ENCODE measurements around the gene RIMOC1. TPM values are rescaled to one million over a fixed set of nuclear protein-coding genes. Genes with fewer than 3 reads are reported as not detected.

Gene RIMOC1
- polyA plus RNA-seq, 1 donor, result 19.6 TPM

DNA sequence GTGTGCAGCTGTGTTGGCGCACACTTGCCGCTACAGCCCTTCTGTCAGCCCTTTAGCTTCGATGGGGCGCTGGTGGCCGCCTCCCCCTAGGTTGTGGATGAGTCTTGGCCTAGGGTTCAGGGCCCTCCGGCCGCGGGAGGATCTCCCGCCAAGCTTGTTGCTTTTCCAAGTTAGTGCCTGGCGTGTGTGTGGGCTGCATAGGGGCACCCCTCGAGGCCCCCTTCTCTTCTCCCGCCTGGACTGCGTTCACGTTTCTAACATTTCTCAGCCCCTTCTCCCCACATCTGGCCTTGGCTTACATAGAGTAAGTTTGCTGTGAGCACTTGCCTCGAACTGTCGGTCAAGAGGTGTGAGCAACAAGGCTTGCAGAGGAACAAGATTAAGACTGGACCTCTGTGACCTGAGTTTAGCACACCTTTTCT is 33.5 kb upstream of the RIMOC1 start:
- Histone ChIP-seq H3K36me3 (ENCODE audit: control insufficient read depth, insufficient read depth, low read length) (no peaks in the 10 kb centered on the region), H3K9me3 (ENCODE audit: control insufficient read depth, low read depth, low read length) (peaks cover 3% of the 10 kb centered on the region), H3K27ac (ENCODE audit: low read length) (peak overlapping the region; percentile 77), H3K4me3 (ENCODE audit: low read length) (peak overlapping the region; percentile 92), H3K27me3 (ENCODE audit: control insufficient read depth, insufficient read depth, low read length) (no peaks in the 10 kb centered on the region), H3K4me1 (ENCODE audit: control insufficient read depth, insufficient read depth, low read length) (peaks cover 7% of the 10 kb centered on the region)
- DNase-seq, result no peak
- WGBS (ENCODE audit: insufficient coverage, low lambda C conversion rate), result no CpG with 5 or more reads among the region's 16 CpGs

- peaks cover 7% of the 10 kb centered on the region for H3K4me1 ChIP-seq (ENCODE audit: control insufficient read depth, insufficient read depth, low read length)
- no peak overlapping the region for H3K4me3 ChIP-seq (ENCODE audit: low read length)
- H3K27me3 ChIP-seq (ENCODE audit: control insufficient read depth, insufficient read depth, low read length), result no peaks in the 10 kb centered on the region
- no peaks in the 10 kb centered on the region for H3K36me3 ChIP-seq (ENCODE audit: control insufficient read depth, insufficient read depth, low read length)
- peaks cover 3% of the 10 kb centered on the region for H3K9me3 ChIP-seq (ENCODE audit: control insufficient read depth, low read depth, low read length)
- DNase-seq, result no peak
- WGBS (ENCODE audit: insufficient coverage, low lambda C conversion rate), result 100% methylated on average over 1 of the region's 2 CpGs
- H3K27ac ChIP-seq (ENCODE audit: low read length), result no peak overlapping the region
Measured at GRCh38 chr5:41871852-41872251, 32.3 kb upstream of the RIMOC1 start.

DNA sequence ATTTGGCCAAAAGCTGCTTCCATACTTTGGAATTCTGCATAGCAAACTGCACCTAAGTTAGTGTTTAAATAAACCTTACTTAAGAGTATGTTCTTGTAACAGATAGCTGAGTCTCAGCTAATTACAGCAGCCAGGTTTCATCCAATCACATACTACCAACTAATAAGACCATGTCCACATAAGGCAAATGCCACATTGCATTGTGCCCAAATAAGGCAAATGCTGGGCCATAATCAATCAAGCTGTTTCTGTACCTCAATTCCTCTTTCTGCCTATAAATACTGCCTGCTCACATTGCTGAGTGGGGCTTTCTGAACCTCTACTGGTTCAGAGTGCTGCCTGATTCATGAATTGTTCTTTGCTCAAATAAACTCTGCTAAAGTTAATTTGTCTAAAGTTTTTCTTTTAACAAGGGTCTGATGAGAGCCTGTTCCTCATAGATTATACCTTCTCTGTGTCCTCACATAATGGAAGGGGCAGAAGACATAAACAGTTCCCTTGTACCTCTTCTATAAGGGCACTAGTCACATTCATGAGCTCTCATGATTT is 29.6 kb upstream of the RIMOC1 start:
- no peak overlapping the region for H3K4me3 ChIP-seq (ENCODE audit: low read length)
- no peak overlapping the region for H3K27ac ChIP-seq (ENCODE audit: low read length)
- H3K36me3 ChIP-seq (ENCODE audit: control insufficient read depth, insufficient read depth, low read length), result no peaks in the 10 kb centered on the region
- peaks cover 3% of the 10 kb centered on the region for H3K9me3 ChIP-seq (ENCODE audit: control insufficient read depth, low read depth, low read length)
- no peak for DNase-seq
- H3K27me3 ChIP-seq (ENCODE audit: control insufficient read depth, insufficient read depth, low read length), result no peaks in the 10 kb centered on the region
- peaks cover 7% of the 10 kb centered on the region for H3K4me1 ChIP-seq (ENCODE audit: control insufficient read depth, insufficient read depth, low read length)

DNA sequence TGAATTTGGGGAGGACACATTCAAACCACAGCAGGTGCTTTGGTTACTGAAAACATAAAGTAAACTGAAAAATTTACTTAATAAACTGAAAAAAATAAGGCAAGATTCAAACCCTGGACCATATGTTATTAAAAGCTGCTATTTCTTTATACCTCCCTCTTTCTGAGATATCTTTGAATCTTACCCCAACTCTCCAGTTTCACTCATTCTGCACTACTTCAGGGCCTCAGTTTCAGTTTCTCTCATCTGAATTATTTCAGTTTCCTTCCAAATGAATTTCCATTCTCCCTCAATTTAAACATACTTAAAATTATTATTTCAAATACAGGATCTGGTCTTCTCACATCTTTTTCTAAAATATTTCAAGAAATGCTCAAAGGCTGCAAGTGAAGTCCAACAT is 29.0 kb upstream of the RIMOC1 start:
- Histone ChIP-seq H3K27me3 (ENCODE audit: control insufficient read depth, insufficient read depth, low read length) (no peaks in the 10 kb centered on the region), H3K9me3 (ENCODE audit: control insufficient read depth, low read depth, low read length) (no peaks in the 10 kb centered on the region), H3K4me3 (ENCODE audit: low read length) (no peak overlapping the region), H3K36me3 (ENCODE audit: control insufficient read depth, insufficient read depth, low read length) (no peaks in the 10 kb centered on the region), H3K4me1 (ENCODE audit: control insufficient read depth, insufficient read depth, low read length) (peaks cover 7% of the 10 kb centered on the region), H3K27ac (ENCODE audit: low read length) (no peak overlapping the region)
- DNase-seq, result no peak

GRCh38 chr5:41876678-41877077 is 27.5 kb upstream of the RIMOC1 start:
- no peaks in the 10 kb centered on the region for H3K27me3 ChIP-seq (ENCODE audit: control insufficient read depth, insufficient read depth, low read length)
- H3K4me3 ChIP-seq (ENCODE audit: low read length), result no peak overlapping the region
- H3K27ac ChIP-seq (ENCODE audit: low read length), result no peak overlapping the region
- WGBS (ENCODE audit: insufficient coverage, low lambda C conversion rate), result no CpG with 5 or more reads among the region's 2 CpGs
- no peaks in the 10 kb centered on the region for H3K9me3 ChIP-seq (ENCODE audit: control insufficient read depth, low read depth, low read length)
- H3K4me1 ChIP-seq (ENCODE audit: control insufficient read depth, insufficient read depth, low read length), result no peaks in the 10 kb centered on the region
- DNase-seq, result no peak
- H3K36me3 ChIP-seq (ENCODE audit: control insufficient read depth, insufficient read depth, low read length), result no peaks in the 10 kb centered on the region

- no peaks in the 10 kb centered on the region for H3K9me3 ChIP-seq (ENCODE audit: control insufficient read depth, low read depth, low read length)
- H3K4me3 ChIP-seq (ENCODE audit: low read length), result no peak overlapping the region
- no peak overlapping the region for H3K27ac ChIP-seq (ENCODE audit: low read length)
- H3K36me3 ChIP-seq (ENCODE audit: control insufficient read depth, insufficient read depth, low read length), result no peaks in the 10 kb centered on the region
- no peak for DNase-seq
- no peaks in the 10 kb centered on the region for H3K4me1 ChIP-seq (ENCODE audit: control insufficient read depth, insufficient read depth, low read length)
- H3K27me3 ChIP-seq (ENCODE audit: control insufficient read depth, insufficient read depth, low read length), result no peaks in the 10 kb centered on the region
- 100% methylated on average over 1 of the region's 1 CpG for WGBS (ENCODE audit: insufficient coverage, low lambda C conversion rate)
Measured at GRCh38 chr5:41877408-41877807, 26.7 kb upstream of the RIMOC1 start.

DNA sequence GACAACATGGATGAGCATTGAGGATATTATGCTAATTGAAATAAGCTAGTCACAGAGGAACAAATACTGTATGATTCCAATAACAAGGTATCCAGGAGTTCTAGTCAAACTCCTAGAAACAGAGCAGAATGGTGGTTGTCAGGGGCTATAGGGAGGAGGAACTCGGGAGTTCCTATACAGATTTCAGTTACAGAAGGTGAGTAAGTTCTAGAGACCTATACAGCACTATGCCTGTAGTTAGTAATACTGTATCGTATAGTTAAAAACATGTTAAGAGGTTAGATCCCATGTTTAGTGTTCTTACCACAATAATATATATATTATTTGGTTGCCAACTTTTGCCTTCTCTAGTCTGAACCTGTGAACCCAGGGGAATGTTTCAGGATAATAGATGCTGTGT is 26.0 kb upstream of the RIMOC1 start:
- Histone ChIP-seq H3K36me3 (ENCODE audit: control insufficient read depth, insufficient read depth, low read length) (no peaks in the 10 kb centered on the region), H3K27me3 (ENCODE audit: control insufficient read depth, insufficient read depth, low read length) (no peaks in the 10 kb centered on the region), H3K9me3 (ENCODE audit: control insufficient read depth, low read depth, low read length) (no peaks in the 10 kb centered on the region), H3K4me1 (ENCODE audit: control insufficient read depth, insufficient read depth, low read length) (no peaks in the 10 kb centered on the region), H3K27ac (ENCODE audit: low read length) (no peak overlapping the region), H3K4me3 (ENCODE audit: low read length) (no peak overlapping the region)
- WGBS (ENCODE audit: insufficient coverage, low lambda C conversion rate), result no CpG with 5 or more reads among the region's 2 CpGs
- DNase-seq, result no peak

DNA sequence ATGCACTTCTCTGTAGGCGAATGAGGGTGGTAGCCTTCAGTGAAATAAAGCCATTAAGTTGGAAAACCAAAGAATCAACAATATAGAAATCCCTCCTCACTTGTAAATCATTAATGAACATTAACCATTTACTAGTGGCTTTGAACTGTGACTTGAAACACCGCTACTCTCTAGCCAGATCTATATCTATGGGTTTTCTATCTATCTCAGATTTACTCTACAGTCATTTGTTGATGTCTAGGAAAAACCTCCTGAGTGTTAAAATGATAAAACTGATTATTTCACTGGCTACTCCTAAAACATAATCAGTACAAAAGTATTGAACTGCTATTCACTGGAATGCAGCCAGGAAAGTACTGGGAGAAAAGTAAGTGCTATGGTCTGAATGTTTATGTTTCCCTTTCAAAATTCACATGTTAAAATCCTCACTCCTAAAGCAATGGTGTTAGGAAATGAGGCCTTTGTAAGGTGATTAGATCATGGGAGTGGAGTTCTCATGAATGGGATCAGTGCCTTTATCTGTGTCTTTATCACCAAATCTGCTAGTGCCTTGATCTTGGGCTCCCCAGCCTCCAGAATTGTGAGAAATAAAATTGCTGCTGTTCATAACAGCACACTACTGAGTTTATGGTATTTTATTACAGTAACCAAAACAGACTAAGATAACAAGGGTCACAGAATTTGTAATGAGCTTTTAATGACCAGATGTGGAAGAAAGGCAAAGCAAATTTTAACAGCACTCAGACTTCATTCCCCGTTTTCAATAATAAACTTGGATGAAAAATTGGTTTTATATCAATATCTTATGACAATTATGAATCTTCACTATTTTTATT is 25.3 kb upstream of the RIMOC1 start:
- peak in 1 of 2 donors; percentile 27 for DNase-seq
- 10% methylated on average over 2 of the region's 3 CpGs for WGBS (ENCODE audit: insufficient coverage, low lambda C conversion rate)

GRCh38 chr5:41882765-41883164 is 21.4 kb upstream of the RIMOC1 start:
- no peak for DNase-seq
- no peaks in the 10 kb centered on the region for H3K4me1 ChIP-seq (ENCODE audit: control insufficient read depth, insufficient read depth, low read length)
- WGBS (ENCODE audit: insufficient coverage, low lambda C conversion rate), result 50% methylated on average over 1 of the region's 5 CpGs
- H3K4me3 ChIP-seq (ENCODE audit: low read length), result no peak overlapping the region
- H3K9me3 ChIP-seq (ENCODE audit: control insufficient read depth, low read depth, low read length), result no peaks in the 10 kb centered on the region
- H3K27ac ChIP-seq (ENCODE audit: low read length), result no peak overlapping the region
- H3K36me3 ChIP-seq (ENCODE audit: control insufficient read depth, insufficient read depth, low read length), result no peaks in the 10 kb centered on the region
- no peaks in the 10 kb centered on the region for H3K27me3 ChIP-seq (ENCODE audit: control insufficient read depth, insufficient read depth, low read length)

More for the DNA sequence above, 25.3 kb upstream of the RIMOC1 start:
- H3K9me3 ChIP-seq (ENCODE audit: control insufficient read depth, low read depth, low read length), result no peaks in the 10 kb centered on the region
- H3K4me3 ChIP-seq (ENCODE audit: low read length), result no peak overlapping the region
- no peaks in the 10 kb centered on the region for H3K27me3 ChIP-seq (ENCODE audit: control insufficient read depth, insufficient read depth, low read length)
- no peak overlapping the region for H3K27ac ChIP-seq (ENCODE audit: low read length)
- no peaks in the 10 kb centered on the region for H3K4me1 ChIP-seq (ENCODE audit: control insufficient read depth, insufficient read depth, low read length)
- no peaks in the 10 kb centered on the region for H3K36me3 ChIP-seq (ENCODE audit: control insufficient read depth, insufficient read depth, low read length)

GRCh38 chr5:41883243-41883642 is 20.9 kb upstream of the RIMOC1 start:
- no peak overlapping the region for H3K4me3 ChIP-seq (ENCODE audit: low read length)
- H3K4me1 ChIP-seq (ENCODE audit: control insufficient read depth, insufficient read depth, low read length), result no peaks in the 10 kb centered on the region
- WGBS (ENCODE audit: insufficient coverage, low lambda C conversion rate), result no CpG with 5 or more reads among the region's 3 CpGs
- no peak for DNase-seq
- H3K27ac ChIP-seq (ENCODE audit: low read length), result no peak overlapping the region
- H3K27me3 ChIP-seq (ENCODE audit: control insufficient read depth, insufficient read depth, low read length), result no peaks in the 10 kb centered on the region
- no peaks in the 10 kb centered on the region for H3K9me3 ChIP-seq (ENCODE audit: control insufficient read depth, low read depth, low read length)
- H3K36me3 ChIP-seq (ENCODE audit: control insufficient read depth, insufficient read depth, low read length), result no peaks in the 10 kb centered on the region

DNA sequence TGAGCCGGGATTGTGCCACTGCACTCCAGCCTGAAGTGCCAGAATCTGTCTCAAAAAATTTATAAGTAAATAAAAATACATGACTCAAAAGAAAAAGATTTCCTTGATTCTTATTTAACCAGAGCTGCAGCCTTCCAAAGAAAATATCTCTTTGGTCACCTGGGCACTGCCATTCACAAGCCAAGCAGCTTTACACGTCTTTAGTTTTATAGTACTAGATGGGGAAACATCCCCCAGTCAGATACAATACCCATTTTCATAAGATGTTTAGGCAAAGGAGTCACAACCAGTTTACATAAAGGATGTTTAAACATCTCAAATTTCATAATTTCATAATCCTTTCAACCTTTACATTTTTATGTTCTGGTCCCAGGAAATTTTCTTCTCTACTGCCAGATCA is 20.2 kb upstream of the RIMOC1 start:
- Histone ChIP-seq H3K27ac (ENCODE audit: low read length) (no peak overlapping the region), H3K4me1 (ENCODE audit: control insufficient read depth, insufficient read depth, low read length) (no peaks in the 10 kb centered on the region), H3K27me3 (ENCODE audit: control insufficient read depth, insufficient read depth, low read length) (no peaks in the 10 kb centered on the region), H3K9me3 (ENCODE audit: control insufficient read depth, low read depth, low read length) (no peaks in the 10 kb centered on the region), H3K36me3 (ENCODE audit: control insufficient read depth, insufficient read depth, low read length) (no peaks in the 10 kb centered on the region), H3K4me3 (ENCODE audit: low read length) (no peak overlapping the region)
- 100% methylated on average over 1 of the region's 2 CpGs for WGBS (ENCODE audit: insufficient coverage, low lambda C conversion rate)
- DNase-seq, result no peak
